ENCODE measurements around the gene ADM2. TPM values are rescaled to one million over a fixed set of nuclear protein-coding genes. Genes with fewer than 3 reads are reported as not detected.

The ADM2 gene
- total and polyA plus RNA-seq, 4 donors, result 0.06 to 0.15 (median 0.11) TPM

GRCh38 chr22:50445071-50445879, 36.1 kb upstream of the ADM2 start:
- peaks cover 92% of the 10 kb centered on the region for H3K36me3 ChIP-seq (ENCODE audit: control insufficient read depth, insufficient read depth, low read length)
- peaks cover 10% of the 10 kb centered on the region for H3K4me1 ChIP-seq (ENCODE audit: control insufficient read depth, insufficient read depth, low read length)
- DNase-seq (ENCODE audit: low read depth in 4 of 6, low spot score in 6 of 6), result peak in 1 of 6 donors; percentile 10
- H3K9me3 ChIP-seq (ENCODE audit: control insufficient read depth, insufficient read depth, low read length), result no peaks in the 10 kb centered on the region
- whole genome bisulfite sequencing (ENCODE audit: insufficient coverage), result 59% methylated on average over 10 of the region's 30 CpGs
- H3K4me3 ChIP-seq (ENCODE audit: low read depth, low read length), result no peak overlapping the region
- no peak overlapping the region for H3K27ac ChIP-seq (ENCODE audit: low read depth, low read length)
- no peaks in the 10 kb centered on the region for H3K27me3 ChIP-seq (ENCODE audit: control insufficient read depth, insufficient read depth, low read length)

- DNase-seq (ENCODE audit: low read depth in 4 of 6, low spot score in 6 of 6), result no peak
- H3K36me3 ChIP-seq (ENCODE audit: control insufficient read depth, insufficient read depth, low read length), result peaks cover 90% of the 10 kb centered on the region
- no peaks in the 10 kb centered on the region for H3K27me3 ChIP-seq (ENCODE audit: control insufficient read depth, insufficient read depth, low read length)
- 86% methylated on average over 10 of the region's 17 CpGs for WGBS (ENCODE audit: insufficient coverage)
- H3K4me3 ChIP-seq (ENCODE audit: low read depth, low read length), result no peak overlapping the region
- H3K27ac ChIP-seq (ENCODE audit: low read depth, low read length), result no peak overlapping the region
- H3K4me1 ChIP-seq (ENCODE audit: control insufficient read depth, insufficient read depth, low read length), result peaks cover 10% of the 10 kb centered on the region
- H3K9me3 ChIP-seq (ENCODE audit: control insufficient read depth, insufficient read depth, low read length), result no peaks in the 10 kb centered on the region
These were observed 35.2 kb upstream of the ADM2 start for GRCh38 chr22:50445880-50446707.

GRCh38 chr22:50446708-50447575, 34.4 kb upstream of the ADM2 start:
- 82% methylated on average over 49 of the region's 54 CpGs for WGBS (ENCODE audit: insufficient coverage)
- Histone ChIP-seq H3K4me3 (ENCODE audit: low read depth, low read length) (no peak overlapping the region), H3K27me3 (ENCODE audit: control insufficient read depth, insufficient read depth, low read length) (no peaks in the 10 kb centered on the region), H3K36me3 (ENCODE audit: control insufficient read depth, insufficient read depth, low read length) (peaks cover 86% of the 10 kb centered on the region), H3K9me3 (ENCODE audit: control insufficient read depth, insufficient read depth, low read length) (no peaks in the 10 kb centered on the region), H3K4me1 (ENCODE audit: control insufficient read depth, insufficient read depth, low read length) (peaks cover 10% of the 10 kb centered on the region), H3K27ac (ENCODE audit: low read depth, low read length) (no peak overlapping the region)
- DNase-seq (ENCODE audit: low read depth in 4 of 6, low spot score in 6 of 6), result no peak

- Histone ChIP-seq H3K9me3 (ENCODE audit: control insufficient read depth, insufficient read depth, low read length) (no peaks in the 10 kb centered on the region), H3K36me3 (ENCODE audit: control insufficient read depth, insufficient read depth, low read length) (peaks cover 82% of the 10 kb centered on the region), H3K4me1 (ENCODE audit: control insufficient read depth, insufficient read depth, low read length) (peaks cover 10% of the 10 kb centered on the region), H3K27me3 (ENCODE audit: control insufficient read depth, insufficient read depth, low read length) (no peaks in the 10 kb centered on the region), H3K27ac (ENCODE audit: low read depth, low read length) (no peak overlapping the region), H3K4me3 (ENCODE audit: low read depth, low read length) (no peak overlapping the region)
- no peak for DNase-seq (ENCODE audit: low read depth in 4 of 6, low spot score in 6 of 6)
- WGBS (ENCODE audit: insufficient coverage), result 95% methylated on average over 18 of the region's 27 CpGs
These were observed 33.5 kb upstream of the ADM2 start for GRCh38 chr22:50447576-50448551.

- DNase-seq (ENCODE audit: low read depth in 4 of 6, low spot score in 6 of 6), result no peak
- Histone ChIP-seq H3K27ac (ENCODE audit: low read depth, low read length) (no peak overlapping the region), H3K4me3 (ENCODE audit: low read depth, low read length) (no peak overlapping the region), H3K36me3 (ENCODE audit: control insufficient read depth, insufficient read depth, low read length) (peaks cover 86% of the 10 kb centered on the region), H3K27me3 (ENCODE audit: control insufficient read depth, insufficient read depth, low read length) (no peaks in the 10 kb centered on the region), H3K4me1 (ENCODE audit: control insufficient read depth, insufficient read depth, low read length) (no peaks in the 10 kb centered on the region), H3K9me3 (ENCODE audit: control insufficient read depth, insufficient read depth, low read length) (no peaks in the 10 kb centered on the region)
- no CpG with 5 or more reads among the region's 5 CpGs for WGBS (ENCODE audit: insufficient coverage)
These were observed 28.7 kb upstream of the ADM2 start for GRCh38 chr22:50452649-50453048.

GRCh38 chr22:50454556-50455075, 26.7 kb upstream of the ADM2 start:
- WGBS (ENCODE audit: insufficient coverage), result 98% methylated on average over 24 of the region's 27 CpGs
- H3K4me3 ChIP-seq (ENCODE audit: low read depth, low read length), result no peak overlapping the region
- peaks cover 86% of the 10 kb centered on the region for H3K36me3 ChIP-seq (ENCODE audit: control insufficient read depth, insufficient read depth, low read length)
- DNase-seq (ENCODE audit: low read depth in 4 of 6, low spot score in 6 of 6), result no peak
- H3K4me1 ChIP-seq (ENCODE audit: control insufficient read depth, insufficient read depth, low read length), result no peaks in the 10 kb centered on the region
- no peak overlapping the region for H3K27ac ChIP-seq (ENCODE audit: low read depth, low read length)
- H3K27me3 ChIP-seq (ENCODE audit: control insufficient read depth, insufficient read depth, low read length), result no peaks in the 10 kb centered on the region
- H3K9me3 ChIP-seq (ENCODE audit: control insufficient read depth, insufficient read depth, low read length), result no peaks in the 10 kb centered on the region

GRCh38 chr22:50455201-50455600, 26.1 kb upstream of the ADM2 start:
- Histone ChIP-seq H3K4me1 (ENCODE audit: control insufficient read depth, insufficient read depth, low read length) (no peaks in the 10 kb centered on the region), H3K27me3 (ENCODE audit: control insufficient read depth, insufficient read depth, low read length) (no peaks in the 10 kb centered on the region), H3K36me3 (ENCODE audit: control insufficient read depth, insufficient read depth, low read length) (peaks cover 86% of the 10 kb centered on the region), H3K9me3 (ENCODE audit: control insufficient read depth, insufficient read depth, low read length) (no peaks in the 10 kb centered on the region), H3K4me3 (ENCODE audit: low read depth, low read length) (no peak overlapping the region), H3K27ac (ENCODE audit: low read depth, low read length) (no peak overlapping the region)
- 95% methylated on average over 18 of the region's 18 CpGs for WGBS (ENCODE audit: insufficient coverage)
- DNase-seq (ENCODE audit: low read depth in 4 of 6, low spot score in 6 of 6), result no peak

GRCh38 chr22:50456026-50456425, 25.3 kb upstream of the ADM2 start:
- Histone ChIP-seq H3K27ac (ENCODE audit: low read depth, low read length) (no peak overlapping the region), H3K4me3 (ENCODE audit: low read depth, low read length) (no peak overlapping the region), H3K36me3 (ENCODE audit: control insufficient read depth, insufficient read depth, low read length) (peaks cover 88% of the 10 kb centered on the region), H3K27me3 (ENCODE audit: control insufficient read depth, insufficient read depth, low read length) (no peaks in the 10 kb centered on the region), H3K4me1 (ENCODE audit: control insufficient read depth, insufficient read depth, low read length) (no peaks in the 10 kb centered on the region), H3K9me3 (ENCODE audit: control insufficient read depth, insufficient read depth, low read length) (no peaks in the 10 kb centered on the region)
- 97% methylated on average over 8 of the region's 11 CpGs for WGBS (ENCODE audit: insufficient coverage)
- no peak for DNase-seq (ENCODE audit: low read depth in 4 of 6, low spot score in 6 of 6)

Data from spinal cord (tissue), 10 donors.